Retinal pigment epithelial cell (primary cell): Measurements from ENCODE around the gene SPATA22.

Experiments used
- DNase-seq: peaks from one replicate; pipeline ENCODE4 v3.0.0-alpha.2; 2010; ENCODE audit warnings: low read depth
- H3K4me3 ChIP-seq: 2 replicates; pipeline ENCODE4 v1.5.1; 2011; ENCODE audit warnings: mild to moderate bottlenecking, low read length, control low read depth, moderate library complexity
- CTCF ChIP-seq: conservative IDR thresholded peaks from 2 replicates; pipeline ENCODE4 v1.5.1; 2011; ENCODE audit warnings: low read depth, low read length, control low read depth, inconsistent platforms

SPATA22 gene

GRCh38 chr17:3501344-3501743, 29.7 kb upstream of the SPATA22 start:
- TF ChIP-seq CTCF: no peak
- DNase-seq: no peak
- no peak overlapping the region for H3K4me3 ChIP-seq

- TF ChIP-seq CTCF: no peak
- no peak for DNase-seq
- no peak overlapping the region for H3K4me3 ChIP-seq
Observed at GRCh38 chr17:3497101-3497500, 25.5 kb upstream of the SPATA22 start.

GRCh38 chr17:3485481-3486068, 14.0 kb upstream of the SPATA22 start:
- H3K4me3 ChIP-seq: no peak overlapping the region
- DNase-seq: no peak
- TF ChIP-seq CTCF: no peak

GRCh38 chr17:3482852-3483251, 11.2 kb upstream of the SPATA22 start:
- H3K4me3 ChIP-seq: no peak overlapping the region
- no peak for TF ChIP-seq CTCF
- no peak for DNase-seq

GRCh38 chr17:3479988-3480387, 8.4 kb upstream of the SPATA22 start:
- no peak for TF ChIP-seq CTCF
- H3K4me3 ChIP-seq: no peak overlapping the region
- no peak for DNase-seq

GRCh38 chr17:3475812-3476610, 4.4 kb upstream of the SPATA22 start, which contains the start of gene ASPA:
Gene ASPA (plus strand): TSS chr17:3475997. CDS start chr17:3476160, 163 bp downstream.
- no peak for DNase-seq
- no peak within 1 kb of the TSS for H3K4me3 ChIP-seq
- TF ChIP-seq CTCF: no peak

GRCh38 chr17:3475251-3475685, 3.6 kb upstream of the SPATA22 start:
- no peak overlapping the region for H3K4me3 ChIP-seq
- no peak for DNase-seq
- no peak for TF ChIP-seq CTCF
